Activated CD8-positive, alpha-beta T cell treated with anti-CD3 and anti-CD28 coated beads for 36 hours (primary cell): Measurements from ENCODE around the gene SYF2. TPM values are rescaled to one million over a fixed set of nuclear protein-coding genes. Genes with fewer than 3 reads are reported as not detected.

Experiments
- ATAC-seq: fragments of 200-7000 bp; cut with Tn5 transposase; one replicate; pipeline ENCODE4 v1.10.0; 2021; ENCODE audit warnings: mild to moderate bottlenecking, moderate library complexity
- CTCF ChIA-PET: fragments of 350-600 bp; sonication (Branson Sonifier 250); formaldehyde crosslinking; loops from one replicate; lab custom pipeline; 2021; ENCODE audit warnings: antibody characterized with exemption; lab: Charles Lee
- POLR2A ChIA-PET: fragments of 350-600 bp; sonication (Branson Sonifier 250); formaldehyde crosslinking; loops from one replicate; lab custom pipeline; 2021; ENCODE audit warnings: antibody characterized with exemption; lab: Charles Lee
- DNase-seq: peaks from one replicate; pipeline ENCODE4 v3.0.0-alpha.2; 2020
- H3K27ac Mint-ChIP-seq: one replicate; pipeline ENCODE4 v1.8.0; 2021; ENCODE audit warnings: mild to moderate bottlenecking, mixed read lengths
- H3K27me3 Mint-ChIP-seq: one replicate; pipeline ENCODE4 v1.8.0; 2021; ENCODE audit warnings: mixed read lengths
- H3K36me3 Mint-ChIP-seq: one replicate; pipeline ENCODE4 v1.8.0; 2021; ENCODE audit warnings: low read depth, mixed read lengths
- H3K4me1 Mint-ChIP-seq: one replicate; pipeline ENCODE4 v1.8.0; 2021; ENCODE audit warnings: low read depth, mixed read lengths
- H3K4me3 Mint-ChIP-seq: one replicate; pipeline ENCODE4 v1.8.0; 2021; ENCODE audit warnings: mild to moderate bottlenecking, moderate library complexity, mixed read lengths
- H3K9me3 Mint-ChIP-seq: one replicate; pipeline ENCODE4 v1.8.0; 2021; ENCODE audit warnings: mixed read lengths
- CTCF ChIP-seq: fragments of 200-600 bp; IDR thresholded peaks from one replicate; pipeline ENCODE4 v1.8.0; 2022; ENCODE audit warnings: antibody characterized with exemption, mild to moderate bottlenecking
- intact Hi-C: fragments of 100-400 bp; cut with micrococcal nuclease; formaldehyde crosslinking; loops from one replicate; pipeline ENCODE4 v1.10.0; 2022
- total RNA-seq, 2 experiments: library from RNA; stranded (reverse); gene quantifications; one replicate each; pipeline ENCODE4 v1.2.3, GENCODE V29; 2021

Gene SYF2
- total RNA-seq, 2 experiments from 2014 or later = 35.7 to 39.6 TPM

GRCh38 chr1:25180996-25181395 is 51.3 kb downstream of the SYF2 start:
- TF ChIP-seq CTCF = no peak
- H3K36me3 Mint-ChIP-seq = no peaks in the 10 kb centered on the region
- ChIA-PET POLR2A (no interaction called here), CTCF (interaction anchor here (1.3 to 1.5 kb wide), 3 partner anchors 23 to 333 kb away, joined by 3 to 4 read pairs (median 3); no protein-coding TSS in a partner anchor)
- H3K4me1 Mint-ChIP-seq = no peaks in the 10 kb centered on the region
- H3K9me3 Mint-ChIP-seq = peaks cover 8% of the 10 kb centered on the region
- no peak overlapping the region for H3K4me3 Mint-ChIP-seq
- ATAC-seq (no peak), DNase-seq (no peak)
- H3K27me3 Mint-ChIP-seq = peaks cover 3% of the 10 kb centered on the region
- intact Hi-C loops = no loop called here
- no peak overlapping the region for H3K27ac Mint-ChIP-seq

- CTCF ChIA-PET = interaction anchor here (1.4 to 1.9 kb wide), 2 partner anchors 10 to 31 kb away, joined by 3 to 7 read pairs; no protein-coding TSS in a partner anchor
- H3K4me3 Mint-ChIP-seq = no peak overlapping the region
- no peak overlapping the region for H3K27ac Mint-ChIP-seq
- no peaks in the 10 kb centered on the region for H3K4me1 Mint-ChIP-seq
- H3K9me3 Mint-ChIP-seq = peaks cover 9% of the 10 kb centered on the region
- no peaks in the 10 kb centered on the region for H3K36me3 Mint-ChIP-seq
- POLR2A ChIA-PET = no interaction called here
- no peak for TF ChIP-seq CTCF
- ATAC-seq (no peak), DNase-seq (no peak)
- H3K27me3 Mint-ChIP-seq = peaks cover 3% of the 10 kb centered on the region
- intact Hi-C loops = no loop called here
Observed at GRCh38 chr1:25178917-25179561, 53.3 kb downstream of the SYF2 start.

- intact Hi-C loops = no loop called here
Observed at GRCh38 chr1:25174730-25175612, 57.3 kb downstream of the SYF2 start.

GRCh38 chr1:25174363-25174729 is 58.0 kb downstream of the SYF2 start:
- H3K36me3 Mint-ChIP-seq = no peaks in the 10 kb centered on the region

More at GRCh38 chr1:25174730-25175612, 57.3 kb downstream of the SYF2 start:
- ChIA-PET POLR2A (no interaction called here), CTCF (no interaction called here)
- no peaks in the 10 kb centered on the region for H3K27me3 Mint-ChIP-seq
- H3K36me3 Mint-ChIP-seq = no peaks in the 10 kb centered on the region
- DNase-seq = no peak
- ATAC-seq = no peak
- no peak overlapping the region for H3K27ac Mint-ChIP-seq
- no peak overlapping the region for H3K4me3 Mint-ChIP-seq
- H3K9me3 Mint-ChIP-seq = peaks cover 9% of the 10 kb centered on the region
- H3K4me1 Mint-ChIP-seq = no peaks in the 10 kb centered on the region
- no peak for TF ChIP-seq CTCF

More at GRCh38 chr1:25174363-25174729, 58.0 kb downstream of the SYF2 start:
- no peak overlapping the region for H3K27ac Mint-ChIP-seq
- peaks cover 9% of the 10 kb centered on the region for H3K9me3 Mint-ChIP-seq
- TF ChIP-seq CTCF = no peak
- ATAC-seq (no peak), DNase-seq (no peak)
- no peaks in the 10 kb centered on the region for H3K27me3 Mint-ChIP-seq
- no peak overlapping the region for H3K4me3 Mint-ChIP-seq
- CTCF ChIA-PET = interaction anchor here (1.2 kb wide), 1 partner anchor 31 kb away, joined by 3 read pairs; no protein-coding TSS in a partner anchor
- no peaks in the 10 kb centered on the region for H3K4me1 Mint-ChIP-seq
- POLR2A ChIA-PET = no interaction called here
- intact Hi-C loops = no loop called here
